Adrenal gland (tissue), 12 donors: ENCODE results near the gene TEKTIP1. TPM values are rescaled to one million over a fixed set of nuclear protein-coding genes. Genes with fewer than 3 reads are reported as not detected.

ENCODE experiments used
- DNase-seq, 7 donors: peaks; one replicate each; pipeline ENCODE4 v3.0.0-alpha.2; 2019 to 2020
- H3K27ac ChIP-seq, 5 donors: fragments of 200-600 bp; sonication (generic) in 4 of 5; 1 replicate in 3 of 5; 2 replicates in 2 of 5; pipeline versions ENCODE4 v1.5.1 to v1.8.0; 2016 to 2020; ENCODE audit warnings: mild to moderate bottlenecking in 1 of 5
- H3K27me3 ChIP-seq: fragments of 200-600 bp; 2 replicates; pipeline ENCODE4 v1.8.0; 2021
- H3K36me3 ChIP-seq, 2 donors: fragments of 200-600 bp; replicated peaks in 1 of 2; 1 replicate in 1 of 2; 2 replicates in 1 of 2; pipeline versions ENCODE4 v1.5.1 to v1.8.0; 2018 to 2022
- H3K4me1 ChIP-seq, 2 donors: fragments of 200-600 bp; replicated peaks in 1 of 2; 1 replicate in 1 of 2; 2 replicates in 1 of 2; pipeline versions ENCODE4 v1.5.1 to v1.8.0; 2018 to 2021
- H3K4me3 ChIP-seq, 4 donors: fragments of 200-600 bp; sonication (generic) in 3 of 4; one replicate each; pipeline ENCODE4 v1.5.1; 2016 to 2018
- H3K9me3 ChIP-seq, 3 donors: fragments of 200-600 bp; sonication (generic) in 1 of 3; replicated peaks in 1 of 3; 1 replicate in 2 of 3; 2 replicates in 1 of 3; pipeline versions ENCODE4 v1.5.1 to v1.8.0; 2016 to 2021
- CTCF ChIP-seq, 6 experiments: fragments of 450-650 bp in 4 of 6; fragments of 200-600 bp in 2 of 6; sonication (generic) in 1 of 6; IDR thresholded peaks; 1 replicate in 5 of 6; 2 replicates in 1 of 6; pipeline versions ENCODE4 v1.5.1 to v1.8.0; 2016 to 2021; ENCODE audit warnings: antibody characterized with exemption in 6 of 6, mild to moderate bottlenecking in 2 of 6, moderate library complexity in 1 of 6
- POLR2A ChIP-seq, 2 donors: fragments of 450-650 bp; IDR thresholded peaks; one replicate each; pipeline ENCODE4 v1.6.1; 2017; ENCODE audit warnings: antibody characterized with exemption in 2 of 2, mild to moderate bottlenecking in 2 of 2, moderate library complexity in 1 of 2
- WGBS, 4 donors: extraction: QIAGEN DNeasy Blood & Tissue Kit in 2 of 4; methylation state at CpG; one replicate each; pipeline versions ENCODE4 v1.1.5 to v1.1.7; 2013 to 2017; 5-methylcytosine and 5-hydroxymethylcytosine counted together
- intact Hi-C, 2 donors: fragments of 100-400 bp; cut with DNase I; formaldehyde crosslinking; loops; one replicate each; pipeline versions ENCODE4 v1.14.1 to v1.15.0; 2022 to 2023
- polyA plus RNA-seq, 3 donors: library from polyadenylated mRNA; stranded (reverse); fragments of 200-250 nt in 2 of 3; fragments of 350-450 nt in 1 of 3; fragmentation: Illumina TruSeq in 1 of 3; extraction: RNeasy Lipid Tissue Mini Kit (QIAGEN cat#74804) in 1 of 3; gene quantifications; one replicate each; pipeline ENCODE4 v1.2.3, GENCODE V29; 2013 to 2014
- total RNA-seq, 9 donors: library from RNA; depleted of rRNA in 4 of 9; stranded (reverse); fragments of >200 nt in 4 of 9; fragments of 120-200 nt in 1 of 9; fragmentation: NEBNext Ultra II Directional in 1 of 9; extraction: Animal tissue kit (Norgen Biotek cat#: 25700) in 1 of 9; gene quantifications; one replicate each; pipeline versions ENCODE4 v1.1.0 to v1.2.4, GENCODE V29; 2013 to 2023
- donor health status: healthy with polysubstance abuse.
- donor health status: Bipolar disorder and iron deficiency.
- donor health status: DM: yes; HTN: yes; CAD: no.
- donor health status: DM: no; HTN: no; CAD: no.
- donor health status: DM: no; HTN: no; CAD: no.
- donor health status: DM: yes; HTN: yes; CAD: no.

Gene TEKTIP1
- total and polyA plus RNA-seq, 12 donors: 0.68 to 3.6 (median 1.4) TPM; not detected in 5

- Histone ChIP-seq H3K4me1 (peaks cover 0 to 3% of the 10 kb centered on the region in 2 donors), H3K27me3 (peaks cover 9% of the 10 kb centered on the region), H3K4me3 (no peak overlapping the region), H3K27ac (no peak overlapping the region), H3K9me3 (no peaks in the 10 kb centered on the region), H3K36me3 (no peaks in the 10 kb centered on the region)
- 93 to 100% (median 94%) methylated on average over 8 to 22 of the region's 22 CpGs for WGBS, 4 donors
- DNase-seq: peak in 1 of 7 donors; percentile 19
- intact Hi-C loops: no loop called here
- TF ChIP-seq CTCF (IDR thresholded peaks at IDR 0.05) (no peak), POLR2A (IDR thresholded peaks at IDR 0.05) (no peak)
These were observed 51.0 kb downstream of the TEKTIP1 start for GRCh38 chr19:3589949-3590348.

- intact Hi-C loops: no loop called here
- Histone ChIP-seq H3K4me3 (no peak overlapping the region), H3K27ac (no peak overlapping the region), H3K4me1 (no peaks in the 10 kb centered on the region), H3K9me3 (no peaks in the 10 kb centered on the region), H3K27me3 (no peaks in the 10 kb centered on the region), H3K36me3 (peaks cover 0 to 3% of the 10 kb centered on the region in 2 donors)
- no peak for DNase-seq
- WGBS, 4 donors: 79 to 94% (median 92%) methylated on average over 3 to 8 of the region's 8 CpGs
- TF ChIP-seq POLR2A (IDR thresholded peaks at IDR 0.05): no peak
- TF ChIP-seq CTCF (IDR thresholded peaks at IDR 0.05): no peak
These were observed 52.2 kb downstream of the TEKTIP1 start for GRCh38 chr19:3590991-3591659.

- H3K27ac ChIP-seq: peak overlapping the region in 1 of 5 donors; percentile 27
These were observed 53.1 kb downstream of the TEKTIP1 start for GRCh38 chr19:3591876-3592613.

More at GRCh38 chr19:3591876-3592613, 53.1 kb downstream of the TEKTIP1 start:
- Histone ChIP-seq H3K36me3 (peaks cover 0 to 3% of the 10 kb centered on the region in 2 donors), H3K4me1 (no peaks in the 10 kb centered on the region), H3K9me3 (no peaks in the 10 kb centered on the region), H3K27me3 (no peaks in the 10 kb centered on the region), H3K4me3 (no peak overlapping the region)
- no peak for TF ChIP-seq POLR2A (IDR thresholded peaks at IDR 0.05)
- no peak for TF ChIP-seq CTCF (IDR thresholded peaks at IDR 0.05)
- DNase-seq: peak in 4 of 7 donors; percentile 26 to 68 (median 56)
- intact Hi-C loops: no loop called here
- WGBS, 4 donors: 17 to 82% (median 74%) methylated on average over 2 to 9 of the region's 9 CpGs
